Right lobe of liver (tissue), 4 donors: ENCODE data around the gene PBX4.

ENCODE experiments used
- CTCF ChIP-seq, 4 donors: fragments of 200-600 bp in 3 of 4; fragments of 450-650 bp in 1 of 4; IDR thresholded peaks; one replicate each; pipeline versions ENCODE4 v1.5.1 to v1.8.0; 2016 to 2022; ENCODE audit warnings: antibody characterized with exemption in 4 of 4, mild to moderate bottlenecking in 2 of 4
- POLR2A ChIP-seq: fragments of 450-650 bp; IDR thresholded peaks from one replicate; pipeline ENCODE4 v1.6.1; 2017; ENCODE audit warnings: antibody characterized with exemption, mild to moderate bottlenecking
- donor health status: DM: no; HTN: no; CAD: no.
- donor health status: DM: no; HTN: no; CAD: no.
- donor health status: DM: no; HTN: yes; CAD: no.

GRCh38 chr19:19647037-19647835 is 28.7 kb upstream of the PBX4 start:
- TF ChIP-seq CTCF (IDR thresholded peaks at IDR 0.05) (no peak), POLR2A (no peak)
